GM10266 (cell line): ENCODE measurements around the gene PROSER1.

Source experiments
- DNase-seq: peaks from one replicate; pipeline ENCODE4 v3.0.0; 2012; ENCODE audit errors: extremely low spot score
- TF ChIP-seq, protein P1 (sequence below): IDR thresholded peaks from 2 replicates; pipeline ENCODE4 v1.5.1; 2012; ENCODE audit warnings: mild to moderate bottlenecking, low read depth; ENCODE audit not compliant: control insufficient read depth, insufficient read depth; ENCODE audit errors: missing control alignments

PROSER1 gene

DNA sequence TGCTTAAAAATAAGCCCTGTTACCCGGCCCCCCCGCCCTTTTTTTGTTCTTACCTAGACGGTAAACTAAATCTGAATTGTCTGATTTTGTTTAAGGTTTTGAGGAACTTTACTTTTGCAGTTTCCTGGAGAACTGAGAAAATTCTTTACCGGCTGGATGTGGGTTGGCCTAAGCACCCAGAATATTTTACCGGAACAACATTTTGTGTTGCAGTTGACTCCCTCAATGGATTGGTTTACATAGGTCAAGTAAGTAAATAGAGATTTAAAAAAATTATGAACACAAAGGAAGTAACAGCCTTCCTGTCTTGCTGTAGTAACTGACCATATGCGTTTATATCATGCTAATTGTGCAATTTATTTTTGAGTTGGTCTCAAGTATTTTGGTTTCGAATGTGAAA lies 1.2 kb upstream of the PROSER1 start:
- no peak for DNase-seq
- TF ChIP-seq, protein P1, sequence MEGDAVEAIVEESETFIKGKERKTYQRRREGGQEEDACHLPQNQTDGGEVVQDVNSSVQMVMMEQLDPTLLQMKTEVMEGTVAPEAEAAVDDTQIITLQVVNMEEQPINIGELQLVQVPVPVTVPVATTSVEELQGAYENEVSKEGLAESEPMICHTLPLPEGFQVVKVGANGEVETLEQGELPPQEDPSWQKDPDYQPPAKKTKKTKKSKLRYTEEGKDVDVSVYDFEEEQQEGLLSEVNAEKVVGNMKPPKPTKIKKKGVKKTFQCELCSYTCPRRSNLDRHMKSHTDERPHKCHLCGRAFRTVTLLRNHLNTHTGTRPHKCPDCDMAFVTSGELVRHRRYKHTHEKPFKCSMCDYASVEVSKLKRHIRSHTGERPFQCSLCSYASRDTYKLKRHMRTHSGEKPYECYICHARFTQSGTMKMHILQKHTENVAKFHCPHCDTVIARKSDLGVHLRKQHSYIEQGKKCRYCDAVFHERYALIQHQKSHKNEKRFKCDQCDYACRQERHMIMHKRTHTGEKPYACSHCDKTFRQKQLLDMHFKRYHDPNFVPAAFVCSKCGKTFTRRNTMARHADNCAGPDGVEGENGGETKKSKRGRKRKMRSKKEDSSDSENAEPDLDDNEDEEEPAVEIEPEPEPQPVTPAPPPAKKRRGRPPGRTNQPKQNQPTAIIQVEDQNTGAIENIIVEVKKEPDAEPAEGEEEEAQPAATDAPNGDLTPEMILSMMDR = no peak

DNA sequence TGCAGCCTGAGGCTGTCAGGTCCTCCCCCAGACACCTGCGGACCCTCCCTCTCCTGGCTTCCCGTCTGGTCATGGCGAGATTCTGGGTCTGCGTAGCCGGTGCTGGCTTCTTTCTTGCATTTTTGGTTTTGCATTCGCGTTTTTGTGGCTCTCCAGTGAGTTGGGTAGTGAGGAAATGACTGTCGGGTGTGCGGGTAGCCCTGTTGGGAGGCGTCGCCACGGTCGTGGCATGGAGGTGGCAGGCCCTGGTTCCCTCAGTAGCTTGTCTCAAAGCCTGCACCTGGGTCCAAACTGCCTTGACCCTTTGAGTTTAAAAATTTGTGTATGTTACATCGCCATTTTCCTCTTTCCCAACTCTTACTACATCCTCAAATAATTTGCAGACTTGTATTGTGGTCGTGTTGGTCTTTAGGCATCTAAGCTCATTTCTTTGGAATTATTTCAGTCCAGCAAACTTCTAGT lies 711 bp upstream of the PROSER1 start:
- TF ChIP-seq, protein P1 = no peak
- DNase-seq = no peak

GRCh38 chr13:39037410-39037879 lies 444 bp downstream of the PROSER1 start:
- no peak for DNase-seq
- TF ChIP-seq, protein P1 = no peak

DNA sequence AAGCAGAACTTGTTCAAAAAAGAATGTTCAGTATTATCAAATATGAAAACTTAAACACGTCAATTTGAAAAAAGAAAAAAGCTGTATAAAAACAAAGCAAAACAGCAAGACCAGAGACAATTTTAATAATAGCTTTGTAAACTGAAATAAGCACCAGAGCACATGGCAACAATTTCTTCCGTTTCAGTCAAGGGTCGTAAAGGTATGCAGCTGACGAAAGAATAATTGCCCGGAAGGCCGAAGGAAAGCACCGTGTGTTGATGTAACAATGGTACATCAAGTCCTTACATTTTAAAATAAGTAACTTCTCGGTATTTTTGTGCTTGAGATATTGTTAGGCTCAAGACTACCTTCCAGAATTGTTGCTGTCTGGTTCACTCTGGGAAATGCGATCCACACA lies 1.7 kb downstream of the PROSER1 start:
- DNase-seq = no peak
- TF ChIP-seq, protein P1 = no peak

DNA sequence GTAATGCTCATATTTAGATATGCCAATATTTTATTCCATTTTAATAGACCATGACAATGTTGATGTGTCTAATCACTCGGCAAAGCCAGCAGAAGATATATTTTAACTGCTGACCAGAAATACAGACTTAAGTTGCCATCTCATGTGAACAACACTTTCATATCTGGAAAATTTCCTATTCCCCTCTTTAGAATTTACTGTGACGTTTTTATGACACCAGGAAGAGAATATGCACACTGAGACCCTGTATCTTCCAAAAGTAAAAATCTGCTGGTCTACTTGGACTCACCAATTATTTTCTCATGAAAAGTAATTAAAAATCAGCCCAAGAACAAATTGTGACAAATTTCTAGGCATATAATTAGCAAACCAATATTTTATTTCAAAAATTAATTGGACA lies 2.1 kb downstream of the PROSER1 start:
- DNase-seq = no peak
- TF ChIP-seq, protein P1 = no peak

DNA sequence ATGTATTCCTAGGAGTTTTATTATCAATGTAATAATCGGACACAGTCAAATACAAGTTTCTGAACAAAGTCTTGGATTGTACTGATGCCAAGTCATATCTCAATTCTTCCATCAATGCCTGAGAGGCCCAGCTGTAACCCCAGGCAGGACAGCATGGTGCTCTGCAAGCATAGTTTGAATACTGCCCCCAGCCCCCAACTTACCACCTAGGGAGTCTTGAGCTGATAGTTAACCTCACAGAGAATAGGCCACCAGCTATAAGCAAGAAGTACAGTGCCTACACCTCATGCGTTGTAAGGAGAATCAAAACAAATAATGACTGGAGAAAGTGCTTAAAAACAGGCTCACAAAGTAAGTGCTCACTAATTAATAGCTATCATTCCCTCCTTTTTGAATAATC lies 2.7 kb downstream of the PROSER1 start:
- TF ChIP-seq, protein P1 = no peak
- DNase-seq = no peak

- DNase-seq = no peak
Observed at GRCh38 chr13:39034085-39034484, 3.8 kb downstream of the PROSER1 start.

More at GRCh38 chr13:39034085-39034484, 3.8 kb downstream of the PROSER1 start:
- TF ChIP-seq, protein P1 = no peak
